ENCODE results near the gene SLC45A3. TPM values are rescaled to one million over a fixed set of nuclear protein-coding genes. Genes with fewer than 3 reads are reported as not detected.

SLC45A3 gene
- total RNA-seq, 1 donor from 2014 or later: 8.4 TPM

GRCh38 chr1:205711105-205712048, 31.1 kb upstream of the SLC45A3 start:
- DNase-seq (ENCODE audit: low spot score, unreplicated experiment): peak; percentile 34
- peak; percentile 92 for TF ChIP-seq CTCF (IDR thresholded peaks at IDR 0.05; ENCODE audit: unreplicated experiment)
- no peaks in the 10 kb centered on the region for H3K9me3 Mint-ChIP-seq (ENCODE audit: low read depth)
- H3K27me3 Mint-ChIP-seq: no peaks in the 10 kb centered on the region
- H3K27ac Mint-ChIP-seq: peak overlapping the region; percentile 8
- H3K4me1 Mint-ChIP-seq (ENCODE audit: low read depth): peaks cover 45% of the 10 kb centered on the region
- H3K4me3 Mint-ChIP-seq (ENCODE audit: low read depth): no peak overlapping the region
- peaks cover 13% of the 10 kb centered on the region for H3K36me3 Mint-ChIP-seq (ENCODE audit: insufficient read depth)

- peaks cover 36% of the 10 kb centered on the region for H3K4me1 Mint-ChIP-seq (ENCODE audit: low read depth)
- H3K27ac Mint-ChIP-seq: no peak overlapping the region
- H3K4me3 Mint-ChIP-seq (ENCODE audit: low read depth): no peak overlapping the region
- no peaks in the 10 kb centered on the region for H3K27me3 Mint-ChIP-seq
- H3K9me3 Mint-ChIP-seq (ENCODE audit: low read depth): no peaks in the 10 kb centered on the region
- no peak for DNase-seq (ENCODE audit: low spot score, unreplicated experiment)
- TF ChIP-seq CTCF (IDR thresholded peaks at IDR 0.05; ENCODE audit: unreplicated experiment): no peak
- peaks cover 13% of the 10 kb centered on the region for H3K36me3 Mint-ChIP-seq (ENCODE audit: insufficient read depth)
These were observed 30.1 kb upstream of the SLC45A3 start for GRCh38 chr1:205710201-205711062.

GRCh38 chr1:205709640-205710039, 29.3 kb upstream of the SLC45A3 start:
- H3K27me3 Mint-ChIP-seq: no peaks in the 10 kb centered on the region
- no peak for TF ChIP-seq CTCF (IDR thresholded peaks at IDR 0.05; ENCODE audit: unreplicated experiment)
- no peaks in the 10 kb centered on the region for H3K9me3 Mint-ChIP-seq (ENCODE audit: low read depth)
- DNase-seq (ENCODE audit: low spot score, unreplicated experiment): no peak
- peaks cover 10% of the 10 kb centered on the region for H3K36me3 Mint-ChIP-seq (ENCODE audit: insufficient read depth)
- peaks cover 28% of the 10 kb centered on the region for H3K4me1 Mint-ChIP-seq (ENCODE audit: low read depth)
- no peak overlapping the region for H3K27ac Mint-ChIP-seq
- no peak overlapping the region for H3K4me3 Mint-ChIP-seq (ENCODE audit: low read depth)

- H3K4me1 Mint-ChIP-seq (ENCODE audit: low read depth): peaks cover 23% of the 10 kb centered on the region
- H3K27me3 Mint-ChIP-seq: no peaks in the 10 kb centered on the region
- no peak for DNase-seq (ENCODE audit: low spot score, unreplicated experiment)
- H3K9me3 Mint-ChIP-seq (ENCODE audit: low read depth): no peaks in the 10 kb centered on the region
- no peak for TF ChIP-seq CTCF (IDR thresholded peaks at IDR 0.05; ENCODE audit: unreplicated experiment)
- peaks cover 10% of the 10 kb centered on the region for H3K36me3 Mint-ChIP-seq (ENCODE audit: insufficient read depth)
- no peak overlapping the region for H3K4me3 Mint-ChIP-seq (ENCODE audit: low read depth)
- H3K27ac Mint-ChIP-seq: peak overlapping the region; percentile 67
These were observed 28.7 kb upstream of the SLC45A3 start for GRCh38 chr1:205709059-205709398.

All from progenitor cell of endocrine pancreas (in vitro differentiated cells).